ENCODE data around the gene SRSF7.

DNA sequence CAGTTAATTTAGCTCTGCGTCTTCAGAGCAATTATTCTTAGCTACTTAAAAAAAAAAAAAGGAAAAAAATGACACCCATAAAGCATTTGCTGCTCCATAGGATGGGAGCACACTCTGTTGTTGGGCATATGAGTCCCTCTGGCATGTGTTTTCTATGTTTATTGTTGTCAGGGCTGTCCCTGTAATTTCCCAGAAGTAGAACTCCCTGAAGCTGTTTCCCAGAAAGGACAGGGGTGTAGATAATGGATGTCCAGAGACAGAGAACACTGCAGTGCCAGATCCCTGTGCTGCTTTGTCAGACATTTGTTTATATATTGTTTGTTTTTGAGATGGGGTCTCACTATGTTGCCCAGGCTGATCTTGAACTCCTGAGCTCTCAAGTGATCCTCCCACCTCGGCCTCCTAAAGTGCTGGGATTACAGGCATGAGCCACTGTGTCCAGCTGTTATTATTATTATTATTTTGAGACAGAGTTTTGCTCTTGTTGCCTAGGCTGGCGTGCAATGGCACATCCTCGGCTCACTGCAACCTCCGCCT lies 52.6 kb downstream of the SRSF7 start:
- TF ChIP-seq POLR2A (IDR thresholded peaks at IDR 0.05), result no peak
- TF ChIP-seq, protein P1, sequence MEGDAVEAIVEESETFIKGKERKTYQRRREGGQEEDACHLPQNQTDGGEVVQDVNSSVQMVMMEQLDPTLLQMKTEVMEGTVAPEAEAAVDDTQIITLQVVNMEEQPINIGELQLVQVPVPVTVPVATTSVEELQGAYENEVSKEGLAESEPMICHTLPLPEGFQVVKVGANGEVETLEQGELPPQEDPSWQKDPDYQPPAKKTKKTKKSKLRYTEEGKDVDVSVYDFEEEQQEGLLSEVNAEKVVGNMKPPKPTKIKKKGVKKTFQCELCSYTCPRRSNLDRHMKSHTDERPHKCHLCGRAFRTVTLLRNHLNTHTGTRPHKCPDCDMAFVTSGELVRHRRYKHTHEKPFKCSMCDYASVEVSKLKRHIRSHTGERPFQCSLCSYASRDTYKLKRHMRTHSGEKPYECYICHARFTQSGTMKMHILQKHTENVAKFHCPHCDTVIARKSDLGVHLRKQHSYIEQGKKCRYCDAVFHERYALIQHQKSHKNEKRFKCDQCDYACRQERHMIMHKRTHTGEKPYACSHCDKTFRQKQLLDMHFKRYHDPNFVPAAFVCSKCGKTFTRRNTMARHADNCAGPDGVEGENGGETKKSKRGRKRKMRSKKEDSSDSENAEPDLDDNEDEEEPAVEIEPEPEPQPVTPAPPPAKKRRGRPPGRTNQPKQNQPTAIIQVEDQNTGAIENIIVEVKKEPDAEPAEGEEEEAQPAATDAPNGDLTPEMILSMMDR (IDR thresholded peaks at IDR 0.05), result no peak

All from uterus (tissue), 2 donors.